H9 (cell line): ENCODE results near the gene CCDC85A. TPM values are rescaled to one million over a fixed set of nuclear protein-coding genes. Genes with fewer than 3 reads are reported as not detected.

Experiments
- DNase-seq: peaks from one replicate; pipeline ENCODE4 v3.0.0-alpha.2; 2017
- H2AFZ ChIP-seq: one replicate; pipeline ENCODE4 v1.6.1; 2013; ENCODE audit warnings: mild to moderate bottlenecking, low read length, control low read depth, moderate library complexity
- H2AK5ac ChIP-seq: 2 replicates; pipeline ENCODE4 v1.6.1; 2013; ENCODE audit warnings: low read length, control low read depth, mixed read lengths; ENCODE audit not compliant: insufficient read length
- H2BK120ac ChIP-seq: one replicate; pipeline ENCODE4 v1.6.1; 2013; ENCODE audit warnings: low read depth, mild to moderate bottlenecking, low read length, control low read depth, inconsistent platforms; ENCODE audit not compliant: poor library complexity, severe bottlenecking
- H2BK12ac ChIP-seq: 2 replicates; pipeline ENCODE4 v1.6.1; 2013; ENCODE audit warnings: low read length, control low read depth, mixed read lengths, low read depth; ENCODE audit not compliant: insufficient read length
- H2BK15ac ChIP-seq: 2 replicates; pipeline ENCODE4 v1.6.1; 2013; ENCODE audit warnings: low read depth, low read length, control low read depth
- H2BK20ac ChIP-seq: one replicate; pipeline ENCODE4 v1.6.1; 2013; ENCODE audit warnings: low read depth, mild to moderate bottlenecking, low read length, control low read depth, inconsistent platforms; ENCODE audit not compliant: poor library complexity, severe bottlenecking
- H2BK5ac ChIP-seq: 2 replicates; pipeline ENCODE4 v1.6.1; 2013; ENCODE audit warnings: low read length, control low read depth, mixed read lengths; ENCODE audit not compliant: insufficient read length
- H3K14ac ChIP-seq: 2 replicates; pipeline ENCODE4 v1.6.1; 2013; ENCODE audit warnings: low read length, control low read depth; ENCODE audit not compliant: insufficient read depth
- H3K18ac ChIP-seq: 2 replicates; pipeline ENCODE4 v1.6.1; 2013; ENCODE audit warnings: low read depth, mild to moderate bottlenecking, mixed read lengths, low read length, control low read depth; ENCODE audit not compliant: insufficient read length
- H3K23ac ChIP-seq: 2 replicates; pipeline ENCODE4 v1.6.1; 2013; ENCODE audit warnings: low read length, control low read depth, mixed read lengths, low read depth; ENCODE audit not compliant: insufficient read length
- H3K23me2 ChIP-seq: 2 replicates; pipeline ENCODE4 v1.6.1; 2013; ENCODE audit warnings: low read depth, mild to moderate bottlenecking, mixed read lengths, low read length, control low read depth; ENCODE audit not compliant: insufficient read length, poor library complexity, severe bottlenecking
- H3K27ac ChIP-seq: 2 replicates; pipeline ENCODE4 v1.5.1; 2013; ENCODE audit warnings: low read length, control low read depth, mixed read lengths, low read depth; ENCODE audit not compliant: insufficient read length
- H3K27me3 ChIP-seq: 2 replicates; pipeline ENCODE4 v1.6.1; 2013; ENCODE audit warnings: low read length, control low read depth, inconsistent platforms; ENCODE audit not compliant: insufficient read depth
- H3K4ac ChIP-seq: 2 replicates; pipeline ENCODE4 v1.6.1; 2013; ENCODE audit warnings: low read depth, mild to moderate bottlenecking, control low read depth, inconsistent platforms, low read length, moderate library complexity
- H3K4me1 ChIP-seq: 2 replicates; pipeline ENCODE4 v1.6.1; 2013; ENCODE audit warnings: low read length, control low read depth, inconsistent platforms; ENCODE audit not compliant: insufficient read depth
- H3K4me2 ChIP-seq: 2 replicates; pipeline ENCODE4 v1.6.1; 2013; ENCODE audit warnings: low read length, control low read depth, mixed read lengths; ENCODE audit not compliant: insufficient read length, insufficient read depth
- H3K56ac ChIP-seq: 2 replicates; pipeline ENCODE4 v1.6.1; 2013; ENCODE audit warnings: low read depth, mild to moderate bottlenecking, mixed read lengths, low read length, control low read depth; ENCODE audit not compliant: insufficient read length
- H3K79me1 ChIP-seq: 2 replicates; pipeline ENCODE4 v1.6.1; 2013; ENCODE audit warnings: low read depth, mild to moderate bottlenecking, moderate library complexity, low read length, control low read depth, inconsistent platforms; ENCODE audit not compliant: insufficient read depth, poor library complexity, severe bottlenecking
- H3K79me2 ChIP-seq: 2 replicates; pipeline ENCODE4 v1.6.1; 2013; ENCODE audit warnings: low read length, control low read depth, inconsistent platforms; ENCODE audit not compliant: insufficient read depth
- H3K9ac ChIP-seq: 2 replicates; pipeline ENCODE4 v1.6.1; 2013; ENCODE audit warnings: low read length, control low read depth, mixed read lengths; ENCODE audit not compliant: insufficient read length; ENCODE audit errors: extremely low read depth
- H3K9me3 ChIP-seq: one replicate; pipeline ENCODE4 v1.6.1; 2013; ENCODE audit warnings: low read depth, low read length, inconsistent platforms; ENCODE audit not compliant: control insufficient read depth
- H3T11ph ChIP-seq: one replicate; pipeline ENCODE4 v1.6.1; 2013; ENCODE audit warnings: mild to moderate bottlenecking, low read length, control low read depth, inconsistent platforms
- H4K20me1 ChIP-seq: one replicate; pipeline ENCODE4 v1.6.1; 2013; ENCODE audit not compliant: control insufficient read depth, insufficient read length, insufficient read depth
- H4K5ac ChIP-seq: 2 replicates; pipeline ENCODE4 v1.6.1; 2013; ENCODE audit warnings: low read depth, mild to moderate bottlenecking, mixed read lengths, low read length, control low read depth; ENCODE audit not compliant: insufficient read length
- H4K8ac ChIP-seq: replicated peaks from 2 replicates; pipeline ENCODE4 v1.6.1; 2013; ENCODE audit warnings: low read length, control low read depth, mixed read lengths, low read depth; ENCODE audit not compliant: insufficient read length
- H4K91ac ChIP-seq: 2 replicates; pipeline ENCODE4 v1.6.1; 2013; ENCODE audit warnings: low read depth, mild to moderate bottlenecking, moderate library complexity, mixed read lengths, low read length, control low read depth; ENCODE audit not compliant: insufficient read length
- H3K27ac Mint-ChIP-seq, 3 experiments: 2 replicates in 2 of 3; 3 replicates in 1 of 3; pipeline ENCODE4 v1.8.0; 2020 to 2021; ENCODE audit warnings: mixed read lengths in 3 of 3, mild to moderate bottlenecking in 1 of 3, moderate library complexity in 1 of 3
- H3K27me3 Mint-ChIP-seq: 2 replicates; pipeline ENCODE4 v1.8.0; 2021; ENCODE audit warnings: low read depth, mild to moderate bottlenecking, moderate library complexity, mixed read lengths
- H3K36me3 Mint-ChIP-seq, 3 experiments: 2 replicates in 2 of 3; 3 replicates in 1 of 3; pipeline ENCODE4 v1.8.0; 2020 to 2021; ENCODE audit warnings: low read depth in 3 of 3, mixed read lengths in 3 of 3; ENCODE audit not compliant: insufficient read depth in 1 of 3
- H3K4me1 Mint-ChIP-seq, 2 experiments: 2 replicates each; pipeline ENCODE4 v1.8.0; 2020; ENCODE audit warnings: mixed read lengths in 2 of 2
- H3K4me3 Mint-ChIP-seq, 2 experiments: 2 replicates in 1 of 2; 3 replicates in 1 of 2; pipeline ENCODE4 v1.8.0; 2020 to 2021; ENCODE audit warnings: mild to moderate bottlenecking in 2 of 2, mixed read lengths in 2 of 2, moderate library complexity in 1 of 2
- H3K9me3 Mint-ChIP-seq, 2 experiments: 2 replicates in 1 of 2; 3 replicates in 1 of 2; pipeline ENCODE4 v1.8.0; 2020; ENCODE audit warnings: mild to moderate bottlenecking in 2 of 2, mixed read lengths in 2 of 2, moderate library complexity in 1 of 2
- CTCF ChIP-seq: fragments of 200-600 bp; sonication (generic); conservative IDR thresholded peaks from 3 replicates; pipeline ENCODE4 v1.8.0; 2021; ENCODE audit warnings: antibody characterized with exemption, mild to moderate bottlenecking
- WGBS: extraction: QIAGEN DNeasy Blood & Tissue Kit; methylation state at CpG from one replicate; pipeline ENCODE4 v1.1.7; 2013; ENCODE audit warnings: missing lambda C conversion rate, low lambda C conversion rate, mixed read lengths; ENCODE audit not compliant: insufficient read length; ENCODE audit errors: extremely low coverage; 5-methylcytosine and 5-hydroxymethylcytosine counted together
- total RNA-seq: library from RNA; stranded (reverse); gene quantifications from 2 replicates; pipeline ENCODE4 v1.2.1, GENCODE V29; 2021

Gene CCDC85A
- total RNA-seq, 1 experiment from 2014 or later = 0.17 TPM

DNA sequence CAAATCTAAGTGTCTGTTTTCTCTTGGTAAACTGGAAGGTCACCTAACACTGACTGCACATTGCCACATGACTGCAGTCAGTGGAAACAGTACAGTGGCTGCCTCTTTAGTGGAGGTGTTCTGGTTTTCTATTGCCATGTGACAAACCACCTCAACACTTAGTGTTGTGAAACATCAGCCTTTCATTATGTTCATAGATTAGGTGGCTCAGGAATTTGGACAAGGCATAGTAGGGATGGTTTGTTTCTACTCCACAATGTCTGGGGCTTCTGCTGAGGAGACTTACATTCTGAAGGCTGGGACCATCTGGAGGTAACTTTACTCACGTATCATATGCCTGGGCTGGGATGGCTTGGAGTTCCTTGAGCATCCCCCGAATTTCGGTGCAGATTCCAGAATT is 26.5 kb downstream of the CCDC85A start:
- H2BK120ac ChIP-seq = no peak overlapping the region
- WGBS = no CpG with 5 or more reads among the region's 3 CpGs
- no peaks in the 10 kb centered on the region for H3K79me1 ChIP-seq
- no peaks in the 10 kb centered on the region for H4K20me1 ChIP-seq
- H4K91ac ChIP-seq = no peak overlapping the region
- Mint-ChIP-seq H3K4me1 (no peaks in the 10 kb centered on the region), H3K9me3 (no peaks in the 10 kb centered on the region; a peak in 1 of 5 replicates), H3K27me3 (peaks cover 20% of the 10 kb centered on the region), H3K36me3 (no peaks in the 10 kb centered on the region), H3K27ac (no peak overlapping the region), H3K4me3 (no peak overlapping the region)
- H3K79me2 ChIP-seq = no peaks in the 10 kb centered on the region
- H4K5ac ChIP-seq = no peak overlapping the region
- no peak for TF ChIP-seq CTCF
- H2AFZ ChIP-seq = no peak overlapping the region
- no peak overlapping the region for H3K4me2 ChIP-seq
- H3T11ph ChIP-seq = no peak overlapping the region
- H4K8ac ChIP-seq = no peak overlapping the region
- H3K9me3 ChIP-seq = no peaks in the 10 kb centered on the region
- no peak overlapping the region for H3K23ac ChIP-seq
- H2AK5ac ChIP-seq = no peak overlapping the region
- H2BK15ac ChIP-seq = no peak overlapping the region
- no peak overlapping the region for H3K14ac ChIP-seq
- H3K4me1 ChIP-seq = no peaks in the 10 kb centered on the region
- H3K27me3 ChIP-seq = no peaks in the 10 kb centered on the region
- no peak overlapping the region for H2BK5ac ChIP-seq
- H3K18ac ChIP-seq = no peak overlapping the region
- H3K9ac ChIP-seq = no peak overlapping the region
- H3K27ac ChIP-seq = no peak overlapping the region
- H2BK20ac ChIP-seq = no peak overlapping the region
- H3K56ac ChIP-seq = no peak overlapping the region
- no peaks in the 10 kb centered on the region for H3K23me2 ChIP-seq
- no peak overlapping the region for H3K4ac ChIP-seq
- no peak overlapping the region for H2BK12ac ChIP-seq
- no peak for DNase-seq
